H7 (cell line): Measurements from ENCODE around the gene LMCD1. TPM values are rescaled to one million over a fixed set of nuclear protein-coding genes. Genes with fewer than 3 reads are reported as not detected.

Source experiments
- DNase-seq: peaks from one replicate; pipeline ENCODE4 v3.0.0; 2012
- H3K27me3 ChIP-seq: 2 replicates; pipeline ENCODE4 v1.6.0; 2011; ENCODE audit warnings: mild to moderate bottlenecking, low read length; ENCODE audit not compliant: control insufficient read depth, insufficient read depth
- H3K36me3 ChIP-seq: replicated peaks from 2 replicates; pipeline ENCODE4 v1.5.1; 2011; ENCODE audit warnings: low read length; ENCODE audit not compliant: control insufficient read depth, insufficient read depth
- H3K4me3 ChIP-seq: 2 replicates; pipeline ENCODE4 v1.5.1; 2011; ENCODE audit warnings: low read depth, mild to moderate bottlenecking, control low read depth, low read length, moderate library complexity; ENCODE audit not compliant: insufficient read depth
- total RNA-seq: library from RNA; depleted of rRNA; stranded (reverse); fragments of >200 nt; shearing (Covaris generic); gene quantifications from 2 replicates; pipeline ENCODE4 v1.2.3, GENCODE V29; 2014; rRNA removed

Gene LMCD1
- total RNA-seq, 1 experiment from 2014 or later, result 7.9 TPM

DNA sequence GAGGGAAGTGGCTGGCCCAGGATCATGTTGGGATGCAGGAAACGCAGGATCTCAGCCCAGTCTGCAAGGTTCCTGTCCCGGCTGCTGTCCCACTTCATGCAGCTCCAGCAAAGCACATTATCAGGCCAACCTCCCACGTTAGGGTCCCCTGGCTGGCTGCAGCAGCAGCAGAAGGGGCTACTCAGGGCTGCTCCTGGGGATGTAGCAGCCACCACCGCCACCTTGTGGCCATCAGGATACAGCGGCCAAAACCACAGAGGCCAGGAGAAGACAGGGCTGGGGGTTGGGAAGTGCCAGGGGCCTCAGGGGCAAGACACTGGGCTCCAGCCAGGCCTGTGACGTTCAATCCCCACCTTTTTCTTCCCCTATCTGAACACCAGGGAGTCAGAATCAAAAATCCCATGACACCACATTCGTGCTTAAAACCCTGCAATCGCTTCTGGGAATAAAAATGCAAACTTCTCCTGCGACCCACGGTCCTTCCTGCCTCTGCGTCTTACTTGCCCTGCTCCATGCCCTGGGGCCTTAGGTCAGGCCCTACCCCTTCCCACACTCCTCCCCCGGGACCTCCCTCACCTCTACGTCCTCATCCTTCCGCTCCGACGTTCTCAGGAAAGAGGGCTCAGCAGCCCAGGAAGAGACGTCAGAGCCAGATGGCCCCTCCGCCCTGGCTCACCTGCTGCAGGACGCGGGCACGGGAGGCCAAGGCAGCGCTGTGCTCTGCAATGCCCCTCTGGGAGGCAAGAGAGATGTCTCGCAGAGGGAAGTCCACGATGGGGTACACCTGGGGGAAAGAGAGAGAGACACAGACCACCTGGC, 121.5 kb downstream of the LMCD1 start:
- no peaks in the 10 kb centered on the region for H3K27me3 ChIP-seq
- no peak overlapping the region for H3K4me3 ChIP-seq
- H3K36me3 ChIP-seq, result no peaks in the 10 kb centered on the region
- peak; percentile 95 for DNase-seq

DNA sequence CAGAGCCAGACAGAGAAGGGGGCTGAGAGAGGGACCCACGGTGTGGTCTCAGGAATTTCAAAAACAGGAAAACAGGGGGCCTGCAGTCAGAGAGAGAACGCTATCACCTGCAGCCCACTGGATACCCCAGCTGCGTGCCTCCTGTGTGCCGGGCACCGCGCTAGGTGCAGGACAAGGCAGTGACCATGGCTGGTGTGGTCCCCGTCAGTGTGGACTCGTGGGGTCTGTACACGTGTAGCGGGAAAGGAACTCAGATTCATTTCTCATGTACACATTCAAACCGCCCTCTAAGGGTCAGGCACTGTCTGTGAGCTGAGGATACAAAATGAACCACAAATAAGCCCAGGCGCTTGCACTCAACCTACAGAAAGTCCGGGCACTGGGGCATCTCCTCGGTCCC, 122.1 kb downstream of the LMCD1 start:
- Histone ChIP-seq H3K4me3 (no peak overlapping the region), H3K36me3 (no peaks in the 10 kb centered on the region), H3K27me3 (no peaks in the 10 kb centered on the region)
- DNase-seq, result no peak

Other genes with a start within 250 kb of the LMCD1 start
- gene SSUH2, start 143.0 kb downstream of the LMCD1 start, total RNA-seq, result 0.42 TPM in 1 of 2 replicates, not detected in the other
- not detected in 2 replicates for gene CAV3, start 232.0 kb downstream of the LMCD1 start, total RNA-seq